Stimulated activated CD4-positive, alpha-beta T cell treated with anti-CD3 and anti-CD28 coated beads, Interleukin-4, amount 100 ng/mL, for 48 hours (primary cell): Measurements from ENCODE around the gene PTOV1.
"Not testable (repeated sequence)": the region's sequence is repeated elsewhere in the genome, so short reads cannot be mapped to it uniquely, and the experiment has no call there.

Experiments
- DNase-seq, 2 donors: peaks; one replicate each; pipeline ENCODE4 v3.0.0-alpha.2; 2020; ENCODE audit warnings: low read depth in 2 of 2

Gene PTOV1

GRCh38 chr19:49817964-49818648 lies 32.9 kb upstream of the PTOV1 start, which contains the start of gene MED25:
MED25 (plus strand) TSS chr19:49818289; CDS start chr19:49818342, 53 bp downstream.
- DNase-seq, result peak; percentile 78 to 81

DNA sequence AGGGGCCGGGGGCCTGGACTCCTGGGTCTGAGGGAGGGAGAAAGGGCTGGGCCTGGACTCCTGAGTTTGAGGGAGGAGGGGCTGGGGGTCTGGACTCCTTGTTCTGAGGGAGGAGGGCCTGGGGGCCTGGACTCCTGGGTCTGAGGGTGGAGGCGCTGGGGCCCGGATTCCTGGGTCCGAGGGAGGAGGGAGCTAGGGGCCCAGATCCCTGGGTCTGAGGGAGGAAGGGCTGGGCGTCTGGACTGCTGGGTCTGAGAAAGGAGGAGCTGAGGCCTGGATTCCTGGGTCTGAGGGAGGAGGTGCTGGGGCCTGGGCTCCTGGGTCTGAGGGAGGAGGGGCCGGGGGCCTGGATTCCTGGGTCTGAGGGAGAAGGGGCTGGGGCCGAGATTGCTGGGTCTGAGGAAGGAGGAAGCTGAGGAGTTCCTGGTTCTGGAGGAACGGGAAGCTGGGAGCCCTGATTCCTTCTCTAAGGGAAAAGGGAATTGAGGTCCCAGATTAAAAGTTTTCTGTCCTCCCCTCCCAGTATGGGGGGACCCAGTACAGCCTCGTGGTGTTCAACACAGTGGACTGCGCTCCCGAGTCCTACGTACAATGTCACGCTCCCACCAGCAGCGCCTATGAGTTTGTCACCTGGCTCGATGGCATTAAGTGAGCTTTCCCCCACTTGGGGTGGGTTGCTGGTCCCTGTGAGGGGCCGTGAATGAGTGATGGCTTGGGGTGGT lies 32.1 kb upstream of the PTOV1 start:
- no peak for DNase-seq

DNA sequence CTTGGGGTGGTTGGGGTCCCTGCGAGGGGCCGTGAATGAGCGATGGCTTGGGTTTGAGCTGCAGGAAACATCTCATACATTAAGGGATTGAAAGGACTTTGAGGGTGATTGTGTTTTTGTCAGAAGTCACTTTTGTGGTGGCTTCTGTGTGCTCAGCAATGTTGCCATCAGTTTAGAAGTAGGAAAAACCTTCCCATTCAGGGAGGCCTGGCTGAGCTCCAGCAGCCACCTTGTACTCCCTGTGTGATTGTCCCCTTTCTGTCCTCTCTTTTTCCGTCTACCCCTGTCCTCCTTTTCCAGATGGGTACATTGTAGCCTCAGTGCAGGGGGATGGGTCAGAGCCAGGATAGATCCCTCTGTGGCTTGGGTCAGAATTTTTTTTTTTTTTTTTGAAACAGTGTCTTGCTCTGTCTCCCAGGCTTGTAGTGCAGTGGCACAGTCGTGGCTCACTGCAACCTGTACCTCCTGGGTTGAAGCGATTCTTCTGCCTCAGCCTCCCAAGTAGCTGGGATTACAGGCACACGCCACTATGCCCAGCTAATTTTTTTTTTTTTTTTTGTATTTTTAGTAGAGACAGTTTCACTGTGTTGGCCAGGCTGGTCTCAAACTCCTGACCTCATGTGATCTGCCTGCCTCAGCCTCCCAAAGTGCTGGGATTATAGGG lies 31.4 kb upstream of the PTOV1 start:
- DNase-seq, result not testable (repeated sequence)

DNA sequence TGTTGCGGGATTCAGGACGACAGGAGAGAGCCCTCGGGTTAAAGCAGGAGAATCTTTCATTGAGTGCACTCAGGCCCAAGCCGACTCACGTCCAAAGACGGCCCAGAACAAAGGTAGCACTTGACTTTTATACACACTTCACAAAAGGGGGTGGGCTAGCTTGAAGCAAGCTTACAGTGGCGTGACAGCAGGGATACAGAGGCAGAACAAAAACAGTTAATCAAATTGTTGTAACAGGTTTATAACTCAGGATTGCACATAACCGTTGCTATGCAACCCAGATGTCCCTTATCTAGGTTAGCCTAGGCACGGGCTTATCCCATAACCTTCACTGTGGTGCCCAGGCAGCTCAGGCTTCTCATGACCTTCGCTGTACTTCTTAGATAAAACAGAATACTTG lies 30.8 kb upstream of the PTOV1 start:
- no peak for DNase-seq

GRCh38 chr19:49823472-49823871 lies 27.5 kb upstream of the PTOV1 start:
- DNase-seq, result no peak

- no peak for DNase-seq
Observed at GRCh38 chr19:49824662-49825061, 26.3 kb upstream of the PTOV1 start.

- DNase-seq, result no peak
Observed at GRCh38 chr19:49827034-49827433, 23.9 kb upstream of the PTOV1 start.

DNA sequence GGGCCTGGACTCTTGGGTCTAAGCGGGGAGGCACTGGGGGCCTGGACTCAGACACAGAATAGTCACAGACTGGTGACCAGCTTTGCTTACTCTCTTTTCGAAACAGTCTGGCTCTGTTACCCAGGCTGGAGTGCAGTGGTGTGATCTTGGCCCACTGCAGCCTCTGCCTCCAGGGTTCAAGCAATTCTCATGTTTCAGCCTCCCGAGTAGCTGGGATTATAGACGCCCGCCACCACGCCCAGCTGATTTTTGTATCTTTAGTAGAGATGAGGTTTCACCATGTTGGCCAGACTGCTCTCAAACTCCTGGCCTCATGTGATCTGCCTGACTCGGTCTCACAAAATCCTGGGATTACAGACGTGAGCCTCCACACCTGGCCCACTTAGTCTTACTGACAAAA lies 21.8 kb upstream of the PTOV1 start:
- DNase-seq, result no peak

DNA sequence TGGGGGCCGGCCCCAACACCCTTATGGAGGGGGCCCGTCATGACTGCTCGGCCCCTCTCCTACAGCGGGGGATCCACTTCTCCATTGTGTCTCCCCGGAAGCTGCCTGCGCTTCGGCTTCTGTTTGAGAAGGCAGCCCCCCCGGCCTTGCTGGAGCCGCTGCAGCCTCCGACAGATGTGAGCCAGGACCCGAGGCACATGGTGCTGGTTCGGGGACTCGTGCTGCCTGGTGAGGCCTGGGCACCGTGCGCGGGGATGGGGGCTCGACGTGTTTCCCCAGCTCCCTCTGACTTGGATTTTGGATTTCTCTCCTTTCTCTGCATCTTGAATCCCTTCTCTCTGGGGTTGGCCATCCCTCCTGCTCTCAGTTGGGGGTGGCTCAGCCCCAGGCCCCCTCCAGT lies 21.2 kb upstream of the PTOV1 start:
- DNase-seq, result no peak

- no peak for DNase-seq
Observed at GRCh38 chr19:49830766-49831165, 20.2 kb upstream of the PTOV1 start.

DNA sequence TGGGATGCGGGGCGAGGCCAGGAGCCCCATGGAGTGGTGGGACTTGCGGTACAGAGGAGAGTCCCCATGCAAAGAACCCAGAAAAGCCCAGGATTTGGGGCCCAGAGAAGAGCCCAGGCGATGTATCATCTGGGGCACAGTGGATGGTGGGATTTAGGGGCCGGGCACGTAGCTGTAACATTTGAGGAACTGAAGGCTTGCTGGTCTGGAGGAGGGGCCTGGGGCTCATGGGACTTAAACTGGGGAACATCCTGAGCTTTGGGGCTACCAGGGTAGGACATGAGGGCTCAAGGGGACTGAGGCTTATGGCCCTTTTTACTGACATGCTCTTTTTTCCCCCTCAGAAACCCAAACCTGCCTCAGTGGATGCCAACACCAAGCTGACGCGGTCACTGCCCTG lies 19.4 kb upstream of the PTOV1 start:
- DNase-seq, result no peak

- no peak for DNase-seq
Observed at GRCh38 chr19:49832556-49832955, 18.4 kb upstream of the PTOV1 start.

DNA sequence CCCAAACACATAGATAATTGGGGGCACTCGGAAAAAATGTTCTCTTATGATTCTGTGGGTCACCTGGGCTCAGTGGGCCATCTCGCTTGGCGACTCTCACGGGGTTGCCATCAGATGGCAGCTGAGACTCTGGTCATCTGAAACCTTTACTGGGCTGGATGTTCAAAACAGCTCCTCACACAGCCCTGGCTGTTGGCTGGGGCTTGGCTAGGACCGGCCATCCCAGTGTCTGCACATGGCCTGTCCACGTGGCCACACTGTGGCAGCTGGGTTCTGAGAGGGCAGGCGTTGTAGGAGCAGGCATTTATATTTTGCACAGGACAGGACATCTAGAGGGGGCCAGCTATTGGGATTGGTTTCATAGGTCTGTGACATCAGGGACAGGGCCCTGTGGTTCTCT lies 17.4 kb upstream of the PTOV1 start:
- DNase-seq, result no peak

- no peak for DNase-seq
Observed at GRCh38 chr19:49835562-49835961, 15.4 kb upstream of the PTOV1 start.

DNA sequence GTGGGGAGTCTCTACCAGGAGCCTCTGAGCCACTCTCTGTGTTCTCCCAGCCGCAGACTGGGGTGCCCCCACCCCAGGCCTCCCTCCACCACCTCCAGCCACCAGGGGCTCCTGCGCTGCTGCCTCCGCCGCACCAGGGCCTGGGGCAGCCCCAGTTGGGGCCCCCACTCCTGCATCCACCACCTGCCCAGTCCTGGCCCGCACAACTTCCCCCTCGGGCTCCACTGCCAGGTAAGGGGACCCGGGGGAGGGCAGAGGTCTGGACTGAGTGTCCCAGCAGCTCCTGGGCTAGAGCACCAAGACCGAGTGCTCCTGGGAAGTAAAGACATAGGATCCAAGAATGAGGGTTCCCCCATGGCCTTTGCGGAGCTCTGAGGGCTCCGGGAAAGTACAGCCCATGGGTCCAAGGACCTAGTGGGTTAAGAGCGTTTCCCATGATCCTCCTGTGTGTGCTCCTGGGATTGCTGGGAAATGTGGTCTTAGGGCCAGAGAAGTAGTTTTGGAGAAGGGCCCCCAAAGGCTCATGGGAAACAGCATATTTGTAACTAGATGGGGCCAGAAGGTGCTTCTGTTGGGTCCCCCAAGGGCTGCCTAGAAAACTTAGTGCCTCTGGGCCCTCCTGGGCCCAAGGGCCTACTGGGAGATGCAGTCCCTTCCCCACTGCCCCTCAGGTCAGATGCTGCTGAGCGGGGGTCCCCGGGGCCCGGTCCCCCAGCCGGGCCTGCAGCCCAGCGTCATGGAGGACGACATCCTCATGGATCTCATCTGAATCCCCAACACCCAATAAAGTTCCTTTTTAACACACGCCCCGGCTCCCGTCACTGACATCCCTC lies 14.6 kb upstream of the PTOV1 start:
- DNase-seq, result no peak

- no peak for DNase-seq
Observed at GRCh38 chr19:49837009-49837310, 14.0 kb upstream of the PTOV1 start.

GRCh38 chr19:49837425-49837824 lies 13.5 kb upstream of the PTOV1 start:
- no peak for DNase-seq

DNA sequence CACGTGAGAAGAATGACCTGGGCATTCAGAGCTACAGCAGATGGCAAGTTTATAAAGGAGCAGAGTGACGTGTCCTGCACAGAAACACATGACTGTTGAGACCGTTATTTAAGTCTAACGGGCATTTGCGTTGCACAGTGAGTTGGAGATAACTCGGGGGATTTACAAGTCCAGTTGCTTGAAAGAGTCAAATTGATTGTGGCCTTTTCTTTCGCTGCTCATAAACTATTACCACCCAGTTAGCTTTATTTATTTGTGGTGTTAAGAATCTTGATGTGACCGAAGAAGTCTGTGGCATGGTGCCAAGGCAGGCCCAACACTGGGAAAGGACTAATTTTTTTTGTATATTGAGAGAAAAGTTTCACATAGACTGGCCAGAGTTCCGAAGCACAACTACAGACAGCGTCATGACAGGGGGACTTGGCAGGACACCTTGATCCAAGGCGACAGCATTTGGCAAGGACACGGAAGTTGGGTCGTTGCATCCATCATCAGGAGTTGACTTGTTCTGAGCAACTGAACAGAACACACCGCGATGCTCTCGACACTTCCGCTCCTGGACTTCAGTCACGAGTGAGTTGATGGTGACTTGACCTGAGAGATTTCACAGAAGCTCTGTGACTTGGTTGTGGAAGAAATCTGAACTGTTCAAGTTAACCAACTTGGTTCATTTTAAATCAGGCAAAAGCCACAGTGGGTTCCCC lies 11.9 kb upstream of the PTOV1 start:
- no peak for DNase-seq

DNA sequence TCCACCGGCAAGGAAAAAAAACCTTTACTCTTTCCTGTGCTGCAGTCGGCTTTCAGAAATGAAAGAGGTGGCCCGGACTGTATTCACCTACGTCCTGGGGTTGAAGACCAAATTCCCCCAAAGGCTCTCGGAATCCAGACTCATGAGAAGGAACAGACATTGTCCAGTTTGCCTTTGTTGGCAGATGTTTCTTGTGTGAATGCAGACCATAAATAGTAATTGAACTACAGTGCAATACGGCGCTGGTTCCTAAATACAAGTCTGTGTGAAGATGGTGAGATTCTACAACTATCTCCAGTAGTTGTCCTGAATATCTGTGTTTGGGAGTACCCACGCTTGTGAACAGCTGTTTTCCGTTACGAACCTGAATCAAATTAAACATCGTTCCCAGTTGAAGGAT lies 11.2 kb upstream of the PTOV1 start:
- no peak for DNase-seq

GRCh38 chr19:49840321-49840720 lies 10.6 kb upstream of the PTOV1 start:
- DNase-seq, result no peak

DNA sequence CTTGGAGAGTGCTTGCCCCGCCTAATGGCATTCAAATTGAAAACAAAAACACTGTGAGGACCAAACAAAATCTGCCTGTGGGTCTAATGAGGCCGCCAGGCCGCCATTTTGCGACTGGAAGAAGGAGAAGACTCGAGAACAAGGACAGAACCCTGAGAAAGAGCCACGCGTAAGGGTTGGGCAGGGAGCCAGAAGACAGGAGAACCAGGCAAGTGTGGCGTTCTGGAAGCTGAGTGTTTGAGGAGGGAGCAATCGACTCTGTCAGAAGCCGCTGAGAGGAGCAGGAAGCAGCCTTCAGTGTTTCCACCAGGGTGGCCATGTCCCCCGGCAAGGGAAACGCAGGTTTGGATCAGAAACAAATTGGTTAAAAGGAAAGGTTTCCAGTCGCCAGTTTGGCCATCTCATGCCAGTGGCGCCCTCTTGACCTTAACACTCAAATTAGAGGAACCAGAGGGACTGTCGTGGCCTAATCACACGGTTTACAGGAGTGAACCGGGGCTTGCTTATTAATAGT lies 10.2 kb upstream of the PTOV1 start:
- DNase-seq, result no peak
